ENCODE results near the gene ING3. TPM values are rescaled to one million over a fixed set of nuclear protein-coding genes. Genes with fewer than 3 reads are reported as not detected.

Gene ING3
- polyA plus RNA-seq, 1 donor from 2014 or later: 19.7 TPM

- H2AFZ ChIP-seq (ENCODE audit: low read depth, low read length): no peak overlapping the region
These were observed 11.2 kb upstream of the ING3 start for GRCh38 chr7:120939345-120939744.

GRCh38 chr7:120941064-120941463 lies 9.5 kb upstream of the ING3 start:
- Histone ChIP-seq H4K20me1 (ENCODE audit: insufficient read depth) (no peaks in the 10 kb centered on the region), H3F3A (ENCODE audit: insufficient read depth, low read length, poor library complexity, severe bottlenecking) (no peaks in the 10 kb centered on the region), H2AFZ (ENCODE audit: low read depth, low read length) (no peak overlapping the region), H3K79me2 (replicated peaks; ENCODE audit: insufficient read depth, low read length) (no peaks in the 10 kb centered on the region), H3K9ac (ENCODE audit: low read length) (no peak overlapping the region), H3K36me3 (ENCODE audit: insufficient read depth, low read length) (no peaks in the 10 kb centered on the region), H3K4me2 (ENCODE audit: low read length) (no peak overlapping the region), H3K27me3 (ENCODE audit: insufficient read depth, low read depth, low read length) (no peaks in the 10 kb centered on the region), H3K9me2 (ENCODE audit: insufficient read depth, low read length) (no peaks in the 10 kb centered on the region), H3K9me3 (ENCODE audit: low read length) (no peaks in the 10 kb centered on the region), H3K4me3 (ENCODE audit: low read length) (no peak overlapping the region), H3K27ac (ENCODE audit: low read length) (no peak overlapping the region)
- TF ChIP-seq EZH2 (IDR thresholded peaks at IDR 0.05; ENCODE audit: borderline replicate concordance, insufficient read depth, low read length, poor library complexity, severe bottlenecking): no peak
- TF ChIP-seq TAF1 (IDR thresholded peaks at IDR 0.05; ENCODE audit: low read depth): no peak
- TF ChIP-seq SMC3 (conservative IDR thresholded peaks at IDR 0.05; ENCODE audit: poor library complexity): no peak
- no peak for TF ChIP-seq CTCF (IDR thresholded peaks at IDR 0.05; ENCODE audit: poor library complexity, severe bottlenecking)
- TF ChIP-seq REST (IDR thresholded peaks at IDR 0.05; ENCODE audit: borderline replicate concordance): no peak
- TF ChIP-seq POLR2AphosphoS5 (IDR thresholded peaks at IDR 0.05): no peak

More at GRCh38 chr7:120939345-120939744, 11.2 kb upstream of the ING3 start:
- no peaks in the 10 kb centered on the region for H3K79me2 ChIP-seq (replicated peaks; ENCODE audit: insufficient read depth, low read length)
- no peaks in the 10 kb centered on the region for H3K9me2 ChIP-seq (ENCODE audit: insufficient read depth, low read length)
- no peak overlapping the region for H3K4me2 ChIP-seq (ENCODE audit: low read length)
- no peaks in the 10 kb centered on the region for H3K36me3 ChIP-seq (ENCODE audit: insufficient read depth, low read length)
- no peaks in the 10 kb centered on the region for H4K20me1 ChIP-seq (ENCODE audit: insufficient read depth)
- TF ChIP-seq TAF1 (IDR thresholded peaks at IDR 0.05; ENCODE audit: low read depth) (no peak), MXI1 (conservative IDR thresholded peaks at IDR 0.05; ENCODE audit: poor library complexity, severe bottlenecking) (no peak), POLR2AphosphoS5 (IDR thresholded peaks at IDR 0.05) (no peak)
- no peaks in the 10 kb centered on the region for H3K9me3 ChIP-seq (ENCODE audit: low read length)
- H3K4me3 ChIP-seq (ENCODE audit: low read length): no peak overlapping the region
- H3F3A ChIP-seq (ENCODE audit: insufficient read depth, low read length, poor library complexity, severe bottlenecking): no peaks in the 10 kb centered on the region
- H3K27ac ChIP-seq (ENCODE audit: low read length): no peak overlapping the region
- H3K9ac ChIP-seq (ENCODE audit: low read length): no peak overlapping the region
- no peaks in the 10 kb centered on the region for H3K27me3 ChIP-seq (ENCODE audit: insufficient read depth, low read depth, low read length)

- Histone ChIP-seq H3K27me3 (ENCODE audit: insufficient read depth, low read depth, low read length) (no peaks in the 10 kb centered on the region), H3K4me3 (ENCODE audit: low read length) (no peak overlapping the region), H4K20me1 (ENCODE audit: insufficient read depth) (no peaks in the 10 kb centered on the region), H3K4me2 (ENCODE audit: low read length) (no peak overlapping the region), H3K79me2 (replicated peaks; ENCODE audit: insufficient read depth, low read length) (no peaks in the 10 kb centered on the region), H3K27ac (ENCODE audit: low read length) (no peak overlapping the region), H3K9me3 (ENCODE audit: low read length) (no peaks in the 10 kb centered on the region), H3K36me3 (ENCODE audit: insufficient read depth, low read length) (no peaks in the 10 kb centered on the region), H2AFZ (ENCODE audit: low read depth, low read length) (no peak overlapping the region), H3K9ac (ENCODE audit: low read length) (no peak overlapping the region), H3K9me2 (ENCODE audit: insufficient read depth, low read length) (no peaks in the 10 kb centered on the region), H3F3A (ENCODE audit: insufficient read depth, low read length, poor library complexity, severe bottlenecking) (no peaks in the 10 kb centered on the region)
- TF ChIP-seq SMC3 (conservative IDR thresholded peaks at IDR 0.05; ENCODE audit: poor library complexity) (no peak), TAF1 (IDR thresholded peaks at IDR 0.05; ENCODE audit: low read depth) (no peak), MXI1 (conservative IDR thresholded peaks at IDR 0.05; ENCODE audit: poor library complexity, severe bottlenecking) (no peak), CTCF (IDR thresholded peaks at IDR 0.05; ENCODE audit: poor library complexity, severe bottlenecking) (no peak)
These were observed 8.7 kb upstream of the ING3 start for GRCh38 chr7:120941856-120942255.

Measured in neural cell (in vitro differentiated cells).